ENCODE results near the gene RAB11FIP3. TPM values are rescaled to one million over a fixed set of nuclear protein-coding genes. Genes with fewer than 3 reads are reported as not detected.

Gene RAB11FIP3
- total RNA-seq, 2 experiments from 2014 or later: 18.7 to 20.4 TPM

DNA sequence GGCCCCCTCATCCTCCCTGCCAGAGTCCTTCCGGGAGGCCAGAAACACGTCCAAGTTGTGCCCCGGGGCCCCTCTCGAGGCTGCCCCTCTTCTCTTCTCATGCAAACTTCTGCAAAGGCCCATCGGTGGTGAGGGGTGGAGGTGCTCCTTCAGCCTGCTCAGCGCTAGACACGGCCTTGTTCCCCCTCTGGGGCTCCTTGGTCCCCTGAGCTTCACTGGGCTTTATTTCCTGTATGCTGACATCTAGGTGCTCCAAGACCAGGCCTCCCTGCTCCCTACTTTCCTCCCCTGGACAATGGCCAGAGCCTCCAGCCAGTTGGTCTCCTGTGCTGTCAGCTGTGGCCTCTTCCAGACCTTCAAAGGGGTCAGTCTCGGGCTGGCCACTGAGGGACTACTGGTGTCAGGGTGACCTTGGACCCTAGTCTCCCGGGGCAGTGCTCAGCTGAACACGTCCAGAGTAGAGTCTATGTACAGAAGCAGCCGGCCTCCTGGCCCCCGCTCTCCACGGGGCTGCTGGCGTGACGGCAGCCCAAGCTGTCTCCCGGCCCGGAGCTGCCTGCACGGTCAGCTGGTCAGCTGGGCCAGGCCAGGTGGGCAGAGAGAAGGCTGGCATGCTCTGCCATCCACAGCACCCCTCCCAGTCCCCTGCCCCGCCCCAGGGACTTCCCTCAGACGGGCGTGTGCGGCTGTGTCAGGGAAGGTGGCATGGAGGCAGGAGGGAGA lies 133.0 kb downstream of the RAB11FIP3 start:
- no peaks in the 10 kb centered on the region for H3K4me1 Mint-ChIP-seq (ENCODE audit: low read depth)
- ATAC-seq (no peak), DNase-seq (no peak)
- H3K9me3 Mint-ChIP-seq: no peaks in the 10 kb centered on the region
- no peaks in the 10 kb centered on the region for H3K36me3 Mint-ChIP-seq (ENCODE audit: low read depth)
- TF ChIP-seq, protein P1, sequence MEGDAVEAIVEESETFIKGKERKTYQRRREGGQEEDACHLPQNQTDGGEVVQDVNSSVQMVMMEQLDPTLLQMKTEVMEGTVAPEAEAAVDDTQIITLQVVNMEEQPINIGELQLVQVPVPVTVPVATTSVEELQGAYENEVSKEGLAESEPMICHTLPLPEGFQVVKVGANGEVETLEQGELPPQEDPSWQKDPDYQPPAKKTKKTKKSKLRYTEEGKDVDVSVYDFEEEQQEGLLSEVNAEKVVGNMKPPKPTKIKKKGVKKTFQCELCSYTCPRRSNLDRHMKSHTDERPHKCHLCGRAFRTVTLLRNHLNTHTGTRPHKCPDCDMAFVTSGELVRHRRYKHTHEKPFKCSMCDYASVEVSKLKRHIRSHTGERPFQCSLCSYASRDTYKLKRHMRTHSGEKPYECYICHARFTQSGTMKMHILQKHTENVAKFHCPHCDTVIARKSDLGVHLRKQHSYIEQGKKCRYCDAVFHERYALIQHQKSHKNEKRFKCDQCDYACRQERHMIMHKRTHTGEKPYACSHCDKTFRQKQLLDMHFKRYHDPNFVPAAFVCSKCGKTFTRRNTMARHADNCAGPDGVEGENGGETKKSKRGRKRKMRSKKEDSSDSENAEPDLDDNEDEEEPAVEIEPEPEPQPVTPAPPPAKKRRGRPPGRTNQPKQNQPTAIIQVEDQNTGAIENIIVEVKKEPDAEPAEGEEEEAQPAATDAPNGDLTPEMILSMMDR (IDR thresholded peaks at IDR 0.05): no peak
- H3K4me3 Mint-ChIP-seq: no peak overlapping the region
- intact Hi-C loops (cut with micrococcal nuclease): no loop called here
- peaks cover 6% of the 10 kb centered on the region for H3K27me3 Mint-ChIP-seq
- ChIA-PET CTCF (no interaction called here), POLR2A (interaction anchor here (0.7 kb wide), 1 partner anchor 39 kb away, joined by 3 read pairs; no protein-coding TSS in a partner anchor)
- no peak overlapping the region for H3K27ac Mint-ChIP-seq

DNA sequence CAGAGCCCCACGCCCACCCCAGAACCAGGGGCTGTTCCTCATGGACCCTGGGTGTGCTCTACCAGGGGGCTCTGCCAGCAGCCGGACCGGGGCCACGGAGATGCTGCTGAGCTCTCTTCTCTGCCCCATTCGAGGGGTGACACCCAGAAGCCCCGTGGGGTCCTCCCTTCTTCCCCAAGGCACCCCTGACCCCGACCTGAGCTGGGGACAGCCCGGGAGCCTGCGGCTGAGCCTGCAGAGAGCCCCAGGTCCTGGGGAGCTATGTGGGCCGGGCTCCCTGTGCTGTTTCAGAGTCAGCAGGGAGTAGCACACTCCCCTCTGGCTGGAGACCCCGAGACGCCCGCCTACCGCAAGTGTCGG lies 133.6 kb downstream of the RAB11FIP3 start:
- intact Hi-C loops (cut with micrococcal nuclease): no loop called here
- no peaks in the 10 kb centered on the region for H3K9me3 Mint-ChIP-seq
- H3K36me3 Mint-ChIP-seq (ENCODE audit: low read depth): no peaks in the 10 kb centered on the region
- H3K4me1 Mint-ChIP-seq (ENCODE audit: low read depth): no peaks in the 10 kb centered on the region
- no peak for DNase-seq
- POLR2A ChIA-PET: no interaction called here
- no peak overlapping the region for H3K4me3 Mint-ChIP-seq
- peaks cover 6% of the 10 kb centered on the region for H3K27me3 Mint-ChIP-seq
- CTCF ChIA-PET: no interaction called here
- no peak for ATAC-seq
- TF ChIP-seq, protein P1 (IDR thresholded peaks at IDR 0.05): no peak
- H3K27ac Mint-ChIP-seq: no peak overlapping the region

DNA sequence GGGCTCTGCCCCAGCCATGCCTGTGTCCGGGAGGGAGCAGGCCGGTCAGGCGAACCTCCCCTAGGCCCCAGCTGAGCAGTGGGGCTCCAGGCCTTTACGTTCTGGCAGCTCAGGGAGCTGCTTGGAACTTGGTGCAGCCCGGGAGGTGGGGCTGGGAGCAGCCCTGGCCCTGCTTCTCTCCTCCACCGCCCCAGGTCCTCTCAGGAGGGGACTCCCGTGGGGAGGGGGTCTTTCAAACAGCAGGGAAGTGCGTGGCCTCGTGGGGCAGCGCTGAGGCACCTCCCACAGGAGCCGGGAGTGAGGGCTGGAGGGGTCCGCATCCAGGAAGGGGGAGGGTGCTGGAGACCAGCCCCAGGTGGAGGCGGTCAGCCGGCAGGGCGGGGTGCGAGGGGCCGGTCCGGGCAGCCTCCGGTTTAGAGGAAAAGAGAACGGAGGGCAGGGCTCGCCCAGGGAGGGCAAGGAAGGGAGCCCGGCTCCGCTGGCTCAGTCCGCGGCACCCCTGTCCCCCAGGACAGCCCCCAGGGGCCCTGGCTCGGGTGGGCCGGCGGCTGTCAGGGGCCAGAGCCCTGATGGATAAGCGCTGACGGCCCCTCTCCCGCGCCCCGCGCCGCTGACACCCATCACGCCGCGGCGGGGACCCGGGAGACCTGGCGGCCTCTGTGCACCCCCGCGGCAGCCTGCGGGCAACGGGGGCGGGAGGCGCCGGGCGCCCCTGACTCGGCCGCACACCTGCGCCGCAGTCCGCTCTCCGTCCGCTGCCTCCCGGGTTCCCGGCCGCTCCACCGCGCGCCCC lies 134.2 kb downstream of the RAB11FIP3 start:
- POLR2A ChIA-PET: no interaction called here
- ATAC-seq (no peak), DNase-seq (no peak)
- Mint-ChIP-seq H3K9me3 (no peaks in the 10 kb centered on the region), H3K36me3 (ENCODE audit: low read depth) (no peaks in the 10 kb centered on the region), H3K4me3 (no peak overlapping the region), H3K4me1 (ENCODE audit: low read depth) (no peaks in the 10 kb centered on the region), H3K27ac (no peak overlapping the region), H3K27me3 (peaks cover 6% of the 10 kb centered on the region)
- intact Hi-C loops (cut with micrococcal nuclease): no loop called here
- TF ChIP-seq, protein P1 (IDR thresholded peaks at IDR 0.05): no peak
- CTCF ChIA-PET: no interaction called here

DNA sequence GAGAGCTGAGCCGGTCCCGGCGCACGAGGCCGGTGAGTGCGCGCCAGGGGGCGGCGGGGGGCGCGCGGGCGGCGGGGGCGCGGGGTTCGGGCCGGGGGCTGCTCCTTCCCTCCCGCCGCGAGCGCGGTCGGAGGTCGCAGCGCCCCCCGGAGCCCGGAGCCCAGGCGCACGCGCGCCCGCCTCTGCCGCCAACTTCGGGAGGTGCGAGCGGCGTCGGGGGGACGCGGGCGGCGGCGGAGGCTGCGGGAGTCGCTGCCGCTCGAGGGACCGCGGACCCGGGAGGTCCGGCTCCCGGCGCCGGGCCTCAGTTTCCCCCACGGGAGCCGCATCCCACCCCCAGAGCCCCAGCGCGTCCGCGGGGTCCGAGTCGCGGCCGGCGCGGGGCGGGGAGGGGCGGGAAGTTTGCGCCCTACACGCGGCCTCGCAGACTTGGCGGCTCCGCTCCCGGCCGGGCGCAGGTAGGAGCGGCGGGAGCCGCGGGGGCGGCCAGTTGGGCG lies 134.8 kb downstream of the RAB11FIP3 start, which contains the start of gene PRR35:
Gene PRR35, plus strand, starts transcription at position 191 of the 497 bp plus-strand sequence. CDS start 2,901 bp downstream, outside the sequence.
- H3K36me3 Mint-ChIP-seq (ENCODE audit: low read depth): no peaks in the 10 kb centered on the region
- no peaks in the 10 kb centered on the region for H3K9me3 Mint-ChIP-seq
- peaks cover 6% of the 10 kb centered on the region for H3K27me3 Mint-ChIP-seq
- H3K4me1 Mint-ChIP-seq (ENCODE audit: low read depth): no peaks in the 10 kb centered on the region
- no peak for DNase-seq
- POLR2A ChIA-PET: no interaction called here
- no peak for ATAC-seq
- TF ChIP-seq, protein P1 (IDR thresholded peaks at IDR 0.05): no peak
- H3K27ac Mint-ChIP-seq: no peak within 1 kb of the TSS
- CTCF ChIA-PET: no interaction called here
- H3K4me3 Mint-ChIP-seq: no peak within 1 kb of the TSS
- intact Hi-C loops (cut with micrococcal nuclease): no loop called here

Measured in activated CD8-positive, alpha-beta T cell treated with anti-CD3 and anti-CD28 coated beads for 36 hours (primary cell).